Head of caudate nucleus (tissue), 42 donors: ENCODE measurements around the gene PYGO2.
A peak's percentile ranks its signal among the peaks of the same experiment; 100 is the strongest.
"Not testable (repeated sequence)": the region's sequence is repeated elsewhere in the genome, so short reads cannot be mapped to it uniquely, and the experiment has no call there.

ENCODE experiments used
- DNase-seq, 42 donors: peaks; one replicate each; pipeline versions ENCODE4 v3.0.0 to v3.0.0-alpha.2; 2020 to 2021; ENCODE audit warnings: mixed read lengths in 7 of 42
- intact Hi-C: fragments of 100-400 bp; cut with DNase I; formaldehyde crosslinking; loops from one replicate; pipeline ENCODE4 v1.15.0; 2022

PYGO2 gene

DNA sequence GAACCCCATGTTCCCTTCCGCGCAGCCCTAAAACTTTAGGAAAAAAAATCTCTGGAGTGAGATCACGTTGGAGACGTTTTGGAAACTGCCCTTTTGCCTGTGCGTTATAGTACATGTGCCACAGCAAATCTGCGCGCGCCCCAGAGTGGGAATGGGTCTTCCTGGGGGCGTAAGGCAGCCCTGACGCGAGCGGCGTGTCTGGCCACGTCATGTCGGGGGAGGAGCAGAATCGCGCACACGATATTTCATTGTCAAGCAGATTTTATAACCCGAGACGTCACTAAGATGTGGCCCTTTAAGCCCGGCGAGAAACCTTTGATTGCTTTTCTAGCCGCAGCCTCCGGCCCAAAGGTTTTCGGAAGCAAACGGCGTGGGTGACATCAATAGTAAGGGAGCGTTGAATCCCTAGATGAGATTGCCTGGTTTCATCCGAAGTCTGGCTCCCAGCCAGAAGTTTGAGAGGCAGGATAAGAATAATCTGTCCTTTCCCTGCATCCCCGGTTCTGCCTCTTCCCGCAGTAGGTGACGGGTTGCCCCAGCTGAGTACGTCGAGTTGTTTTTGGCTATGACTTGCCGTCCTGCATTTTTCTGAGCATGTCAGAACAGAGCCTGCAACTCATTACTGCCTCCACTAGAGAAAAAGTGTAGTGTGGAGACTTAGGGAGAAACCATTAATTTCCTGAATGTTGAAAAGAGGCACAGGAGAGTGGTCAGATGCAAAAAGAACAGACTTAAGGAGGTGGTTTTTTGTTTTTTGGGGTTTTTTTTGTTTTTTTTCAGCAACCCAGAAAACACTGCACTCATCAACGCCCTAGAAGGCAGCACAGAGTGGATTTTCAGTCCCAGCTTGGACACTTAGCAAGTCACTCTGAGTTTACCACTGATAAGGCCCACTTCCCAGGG lies 24.2 kb downstream of the PYGO2 start:
- peak; percentile 83 to 96 (median 93) for DNase-seq
- intact Hi-C loops, result loop anchor here (5.0 kb wide), 1 partner anchor 380 kb away; the partner anchor contains the start of gene UBE2Q1

DNA sequence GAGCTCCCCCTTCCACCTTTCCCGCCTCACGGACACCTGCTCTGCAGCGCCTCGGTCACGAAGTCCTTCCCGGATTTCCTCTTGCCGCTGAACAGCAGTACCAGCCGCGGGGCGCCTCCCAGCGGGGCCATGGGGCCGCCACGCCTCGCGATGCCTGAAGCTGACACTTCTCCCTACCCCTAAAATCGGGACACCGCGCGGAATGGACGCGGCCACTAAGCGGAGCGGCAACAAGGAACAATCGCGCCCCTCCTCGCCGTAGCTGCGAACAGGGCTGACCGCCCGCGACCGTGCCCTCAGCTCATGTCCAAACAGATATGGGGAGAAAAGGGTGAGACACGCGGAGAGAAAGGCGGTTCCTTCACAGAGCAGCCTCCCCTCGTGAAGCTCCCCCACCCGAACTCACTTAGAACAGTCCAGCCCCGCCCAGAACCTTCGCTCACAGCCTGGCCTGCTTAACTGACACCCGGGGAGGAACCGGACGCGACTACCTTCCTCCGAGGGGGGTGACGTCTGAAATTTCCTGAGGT lies 25.0 kb downstream of the PYGO2 start, which contains the start of gene PMVK:
PMVK (minus strand) TSS at position 165 of the 530 bp plus-strand sequence; CDS start at position 131, 34 bp downstream.
- DNase-seq, result peak; percentile 92 to 99 (median 97)
- intact Hi-C loops, result loop anchor here (5.0 kb wide), 1 partner anchor 379 kb away; the partner anchor contains the start of gene UBE2Q1

GRCh38 chr1:154935749-154936554 lies 25.6 kb downstream of the PYGO2 start:
- peak in 1 of 42 donors; percentile 31 for DNase-seq
- intact Hi-C loops, result loop anchor here (5.0 kb wide), 1 partner anchor 379 kb away; the partner anchor contains the start of gene UBE2Q1

DNA sequence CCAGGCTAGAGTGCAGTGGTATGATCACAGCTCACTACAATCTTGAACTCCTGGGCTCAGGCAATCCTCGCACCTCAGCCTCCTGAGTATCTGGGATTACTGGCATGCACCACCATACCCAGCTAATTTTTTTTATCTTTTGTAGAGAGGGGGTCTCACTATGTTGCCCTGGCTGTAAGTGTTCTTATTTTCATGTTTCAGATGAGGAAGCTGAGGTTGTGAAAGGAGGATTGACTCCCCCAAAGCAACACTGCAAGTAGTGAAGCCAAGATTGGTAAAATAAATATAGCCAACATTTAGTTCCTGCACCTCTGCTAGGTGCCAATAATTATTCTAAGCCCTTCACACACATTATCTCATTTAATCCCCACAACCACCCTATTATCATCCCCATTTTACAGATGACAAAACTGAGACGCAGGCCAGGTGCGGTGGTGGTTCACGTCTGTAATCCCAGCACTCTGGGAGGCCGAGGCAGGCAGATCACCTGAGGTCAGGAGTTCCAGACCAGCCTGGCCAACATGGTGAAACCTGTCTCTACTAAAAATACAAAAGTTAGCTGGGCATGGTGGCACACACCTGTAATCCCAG lies 27.1 kb downstream of the PYGO2 start:
- intact Hi-C loops, result no loop called here
- no peak for DNase-seq

- no peak for DNase-seq
- intact Hi-C loops, result no loop called here
Measured at GRCh38 chr1:154931940-154932487, 29.6 kb downstream of the PYGO2 start.

DNA sequence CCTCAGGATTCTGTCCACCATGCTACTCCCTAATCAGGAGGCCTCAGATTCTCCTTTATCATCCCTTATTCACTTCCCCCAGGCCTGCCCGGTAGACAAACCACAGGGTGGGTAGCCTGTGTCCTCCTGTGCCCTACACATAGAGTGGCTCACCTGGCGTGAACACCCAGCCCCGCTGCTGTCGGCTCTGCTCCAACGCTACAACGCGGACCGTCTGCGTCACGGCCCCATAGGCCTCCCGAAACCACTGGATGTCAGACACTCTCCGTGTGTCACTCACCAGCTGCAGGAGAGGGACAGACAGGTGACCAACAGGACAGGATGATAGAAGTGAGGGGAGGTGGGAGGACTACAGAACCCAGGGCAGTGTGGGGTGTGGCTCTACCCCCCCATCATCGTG lies 35.4 kb downstream of the PYGO2 start:
- intact Hi-C loops, result no loop called here
- no peak for DNase-seq

- DNase-seq, result no peak
- intact Hi-C loops, result no loop called here
Measured at GRCh38 chr1:154925335-154926170, 36.0 kb downstream of the PYGO2 start.

- no peak for DNase-seq
Measured at GRCh38 chr1:154923695-154924094, 37.9 kb downstream of the PYGO2 start.

DNA sequence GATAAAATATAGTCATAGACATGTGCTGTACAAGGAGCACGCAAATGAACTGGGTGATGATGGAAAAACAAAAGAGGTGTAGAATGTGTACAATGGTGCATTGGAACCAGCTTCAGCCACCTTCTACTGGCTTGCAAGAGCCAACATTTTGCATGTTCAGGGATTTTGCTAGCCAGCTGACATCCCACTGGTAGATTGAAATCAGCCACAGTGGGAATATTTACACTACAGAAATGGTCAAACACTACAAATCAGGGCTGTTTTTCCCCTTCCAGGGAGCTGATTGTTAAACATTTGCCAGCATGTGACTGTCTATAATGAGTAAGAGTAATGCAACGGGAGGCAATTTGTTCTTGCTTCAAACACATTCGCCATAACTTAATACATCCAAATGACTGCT lies 48.3 kb downstream of the PYGO2 start:
- intact Hi-C loops, result no loop called here
- DNase-seq, result no peak

More at GRCh38 chr1:154923695-154924094, 37.9 kb downstream of the PYGO2 start:
- intact Hi-C loops, result no loop called here

- intact Hi-C loops, result no loop called here
- no peak for DNase-seq
Measured at GRCh38 chr1:154912755-154913154, 48.8 kb downstream of the PYGO2 start.

- DNase-seq, result no peak
- intact Hi-C loops, result no loop called here
Measured at GRCh38 chr1:154911691-154912550, 49.7 kb downstream of the PYGO2 start.

DNA sequence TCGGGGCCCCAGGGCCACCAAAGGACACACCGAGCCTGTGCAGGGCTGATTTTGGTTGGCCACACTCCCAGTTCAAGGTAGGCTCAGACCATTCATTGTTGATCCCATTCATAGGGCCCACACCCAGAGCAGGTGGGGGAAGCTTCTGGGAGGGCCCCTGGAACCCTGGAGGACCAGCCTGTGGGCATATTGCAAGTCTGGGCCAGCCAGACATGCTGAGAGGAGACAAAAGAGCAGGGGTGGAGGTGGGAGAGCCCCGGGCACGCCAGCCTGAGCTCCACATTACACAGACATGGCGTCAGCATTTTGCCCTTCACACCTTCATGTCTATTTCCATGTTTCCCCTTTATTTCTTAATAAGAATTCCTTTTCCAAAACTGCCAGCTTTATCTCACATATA lies 50.7 kb downstream of the PYGO2 start:
- intact Hi-C loops, result no loop called here
- no peak for DNase-seq

GRCh38 chr1:154908937-154909336 lies 52.6 kb downstream of the PYGO2 start:
- no peak for DNase-seq

GRCh38 chr1:154908129-154908528 lies 53.5 kb downstream of the PYGO2 start:
- intact Hi-C loops, DNase-seq: not testable (repeated sequence)

More at GRCh38 chr1:154908937-154909336, 52.6 kb downstream of the PYGO2 start:
- intact Hi-C loops, result no loop called here
